ENCODE results near the gene ATF1.

ATF1 gene

DNA sequence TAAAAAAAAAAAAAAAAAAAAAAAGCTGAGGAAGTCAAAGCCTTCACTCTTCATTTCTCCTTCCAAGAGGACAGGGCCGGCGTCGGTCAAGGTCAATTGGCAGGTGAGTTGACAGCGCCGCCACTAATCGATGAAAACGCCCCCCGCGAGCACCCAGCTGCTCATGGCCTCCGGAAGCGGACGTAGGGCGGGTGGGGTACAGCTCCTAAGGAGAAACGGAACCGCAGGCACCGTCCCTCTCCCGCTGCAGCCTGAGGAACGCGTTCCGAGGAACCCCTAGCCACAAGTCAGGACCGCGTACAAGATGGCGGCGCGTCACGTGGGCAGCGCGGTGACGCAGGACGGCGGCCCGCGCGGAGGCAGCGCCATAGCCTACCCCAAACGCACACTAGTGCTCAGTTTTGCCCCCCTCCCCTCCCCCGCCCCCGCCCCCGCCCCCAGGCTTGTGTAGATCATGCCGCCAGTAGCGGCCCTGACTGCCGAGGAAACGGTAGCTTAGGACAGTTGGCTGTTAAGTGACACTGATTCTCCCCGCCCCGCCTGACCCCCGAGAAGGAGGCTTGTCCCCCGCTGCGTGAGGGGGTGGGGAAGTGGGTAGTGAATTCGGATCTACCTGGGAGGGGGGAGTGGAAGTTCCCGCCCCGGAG is at the start of gene ATF1:
TSS of gene ATF1 (plus strand) at position 463 of the 647 bp plus-strand sequence. CDS start 16,045 bp downstream, outside the sequence.
- DNase-seq (ENCODE audit: low read depth), result peak; percentile 79

DNA sequence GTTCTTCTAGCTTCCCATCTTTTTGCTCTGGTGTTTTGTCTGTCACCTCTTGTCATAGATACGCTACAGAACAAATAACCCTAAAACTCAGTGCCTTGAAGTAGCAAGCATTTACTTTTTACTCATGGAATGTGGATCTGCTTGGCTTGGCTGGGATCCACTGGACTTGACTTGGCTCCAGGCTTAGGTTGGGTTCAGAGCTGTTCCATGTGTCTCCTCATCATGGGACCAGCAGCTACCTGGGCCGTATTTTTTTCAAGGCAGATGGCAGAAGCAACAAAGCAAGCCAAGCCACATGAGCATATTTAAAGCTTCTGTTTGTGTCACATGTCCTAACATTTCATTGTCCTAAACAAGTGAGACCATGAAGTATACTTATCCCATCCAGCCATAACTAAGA is 48.7 kb upstream of the ATF1 start:
- DNase-seq (ENCODE audit: low read depth), result no peak

DNA sequence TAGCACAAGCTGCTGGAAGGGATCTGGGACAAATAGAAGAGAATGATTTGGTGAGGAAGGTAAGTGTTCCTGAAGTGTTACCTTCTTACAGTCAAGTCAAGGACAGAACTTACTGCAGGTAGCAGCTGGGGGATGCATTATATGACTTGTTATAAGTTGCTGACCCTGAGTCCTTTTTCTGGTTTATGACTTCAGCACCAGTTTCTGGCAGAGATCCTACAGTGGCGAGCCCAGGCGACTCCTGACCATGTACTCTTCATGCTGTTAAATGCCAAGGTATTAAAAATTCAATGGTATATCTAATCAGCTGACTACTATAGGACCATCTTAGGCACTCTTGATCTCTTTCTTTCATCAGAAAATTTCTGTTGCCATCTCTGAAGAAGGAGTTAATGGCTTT is 45.1 kb upstream of the ATF1 start:
- DNase-seq (ENCODE audit: low read depth), result no peak

DNA sequence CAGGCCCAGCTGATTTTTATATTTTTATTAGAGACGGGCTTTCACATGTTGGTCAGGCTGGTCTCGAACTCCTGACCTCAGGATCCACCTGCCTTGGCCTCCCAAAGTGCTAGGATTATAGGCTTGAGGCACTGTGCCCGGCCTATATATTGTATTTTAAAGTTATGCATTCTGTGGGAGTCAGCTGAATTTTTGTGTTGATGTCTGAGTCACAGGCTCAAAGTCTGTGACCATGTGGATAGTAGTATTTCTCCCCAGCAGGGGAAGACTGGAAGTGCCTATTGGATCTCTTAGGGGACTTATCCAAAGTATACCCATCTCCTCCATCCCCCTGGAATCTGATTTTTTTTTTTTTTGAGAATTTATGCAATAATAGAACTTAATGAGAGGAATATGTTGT is 43.8 kb upstream of the ATF1 start:
- peak; percentile 16 for DNase-seq (ENCODE audit: low read depth)

DNA sequence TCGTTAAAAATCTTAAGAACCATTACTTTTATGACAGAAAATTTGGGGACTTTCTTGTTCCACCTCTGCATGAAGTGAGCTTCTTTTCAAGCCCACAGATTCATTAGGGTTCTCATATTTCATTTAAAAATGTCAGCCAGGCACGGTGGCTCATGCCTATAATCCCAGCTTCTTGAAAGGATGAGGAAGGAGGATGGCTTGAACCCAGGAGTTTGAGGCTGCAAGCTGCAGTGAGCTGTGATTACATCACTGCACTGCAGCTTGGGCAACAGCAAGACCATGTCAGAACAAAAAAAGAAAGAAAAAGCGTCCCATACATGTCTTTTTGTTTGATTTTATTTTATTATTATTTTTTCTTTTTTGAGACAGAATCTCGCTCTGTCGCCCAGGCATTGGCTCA is 43.4 kb upstream of the ATF1 start:
- no peak for DNase-seq (ENCODE audit: low read depth)

DNA sequence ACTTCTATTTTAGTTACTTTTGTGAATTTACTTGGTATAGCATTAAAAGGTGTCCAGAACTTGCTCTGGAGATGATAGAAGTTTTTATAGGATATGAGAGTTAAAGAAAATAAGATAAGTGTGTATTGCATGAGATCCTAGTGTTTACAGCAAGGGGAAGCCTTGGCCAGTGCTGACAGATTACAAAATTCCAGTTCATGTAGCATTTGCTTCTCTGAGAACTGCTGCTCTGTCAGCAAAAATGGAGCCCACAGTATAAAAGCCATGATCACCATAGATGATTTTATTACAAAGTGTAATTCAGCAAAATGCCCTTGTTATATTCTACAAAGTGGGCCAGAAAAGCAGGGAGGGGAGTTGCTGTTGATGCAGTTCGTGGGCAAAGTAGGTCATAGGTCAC is 40.0 kb upstream of the ATF1 start:
- no peak for DNase-seq (ENCODE audit: low read depth)

DNA sequence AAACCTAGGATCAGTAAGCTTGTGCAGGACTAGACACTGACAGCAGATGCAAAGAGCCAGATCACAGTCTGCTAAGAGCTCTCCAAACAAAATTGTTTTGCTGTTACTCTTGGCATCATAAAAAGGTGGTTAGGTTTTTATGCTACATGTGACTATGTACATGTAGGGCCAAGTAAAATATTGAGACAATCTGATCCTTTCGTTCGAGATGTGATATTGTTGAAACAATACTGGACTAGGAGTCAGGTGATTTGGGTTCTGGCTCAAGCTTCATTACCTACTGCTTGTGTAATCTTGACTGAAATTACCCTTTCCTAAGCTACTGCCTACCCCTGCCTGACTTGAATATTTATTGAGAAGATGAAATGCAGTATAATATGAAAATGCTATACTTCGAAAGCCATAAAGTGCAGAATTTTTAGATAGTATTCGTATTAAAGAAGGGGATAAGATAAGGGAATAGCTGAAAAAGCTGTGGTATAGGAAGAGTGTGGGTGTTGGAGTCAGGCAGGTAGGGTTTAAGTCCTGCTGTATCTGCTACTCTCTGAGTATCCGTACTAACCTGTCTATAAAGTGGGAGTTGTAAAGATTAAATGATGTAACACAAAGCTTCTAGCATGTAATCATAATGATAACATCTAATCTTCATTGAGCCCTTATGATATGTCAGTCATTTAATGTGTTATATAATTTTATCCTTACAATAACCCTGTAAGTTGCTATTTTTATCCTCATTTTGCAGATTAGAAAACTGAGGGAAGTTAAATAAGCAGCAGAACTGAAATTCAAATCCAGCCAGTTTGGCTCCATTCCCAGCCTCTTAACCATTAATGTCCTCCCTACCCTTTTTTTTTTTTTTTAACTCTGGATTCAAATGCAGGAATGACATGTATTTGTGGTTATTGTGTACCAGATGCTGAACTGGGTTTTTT is 38.6 kb upstream of the ATF1 start:
- DNase-seq (ENCODE audit: low read depth), result peak; percentile 28

DNA sequence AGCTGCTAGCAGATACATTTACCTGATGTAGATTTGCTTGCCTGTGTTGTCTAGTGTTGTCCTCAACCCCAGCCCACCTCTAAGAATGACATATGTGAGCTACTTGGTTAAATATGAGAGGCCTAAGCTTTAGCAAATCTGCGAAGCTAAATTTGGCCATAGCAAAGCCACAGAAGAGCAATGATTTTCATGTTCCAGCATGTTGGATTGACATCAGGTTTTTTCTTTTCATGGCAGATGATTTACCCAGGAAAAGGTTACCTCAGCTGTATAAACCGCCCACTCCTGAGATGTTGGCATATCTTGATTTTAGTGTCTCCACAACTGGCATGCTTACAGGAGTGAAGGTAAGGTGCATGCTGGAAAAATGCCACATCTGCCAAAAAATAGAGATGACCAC is 36.4 kb upstream of the ATF1 start:
- DNase-seq (ENCODE audit: low read depth), result no peak

DNA sequence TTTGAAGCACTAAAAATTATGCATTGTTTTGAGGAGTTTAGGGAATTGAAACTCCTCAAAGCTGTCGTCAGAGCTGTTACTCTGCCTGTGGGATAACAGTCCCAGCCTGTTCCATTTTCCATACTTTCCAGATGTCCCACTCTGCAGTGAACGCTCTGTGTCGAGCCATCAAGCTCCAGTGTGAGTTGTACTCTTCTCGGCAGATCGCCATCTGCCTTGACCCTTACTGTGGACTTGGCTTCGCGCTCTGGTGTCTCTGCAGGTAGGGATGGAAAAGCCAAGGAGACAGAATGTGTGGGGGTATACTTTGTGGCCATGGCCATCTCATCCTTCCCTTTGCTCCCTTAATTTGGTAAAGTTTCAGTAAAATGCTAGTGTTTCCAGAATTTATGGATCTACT is 35.5 kb upstream of the ATF1 start:
- no peak for DNase-seq (ENCODE audit: low read depth)

DNA sequence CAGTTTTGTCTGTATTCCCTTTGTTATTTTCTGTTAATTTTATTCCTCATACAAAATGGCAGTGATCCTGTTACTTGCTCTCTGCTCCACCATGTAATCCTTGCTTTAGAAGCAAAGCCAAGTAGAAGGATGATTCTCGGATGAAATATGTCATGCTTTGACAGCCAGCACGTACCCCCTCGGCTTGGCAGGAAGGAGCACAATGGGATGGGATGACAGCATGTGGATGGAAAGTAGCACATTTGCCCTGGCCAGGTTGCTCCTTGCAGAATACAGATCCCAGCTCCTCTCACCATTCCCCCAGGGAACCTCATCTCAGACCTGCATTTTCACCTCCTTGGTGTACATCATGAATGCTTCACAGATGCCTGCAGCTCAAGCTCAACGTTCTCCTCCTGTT is 35.1 kb upstream of the ATF1 start:
- DNase-seq (ENCODE audit: low read depth), result no peak

DNA sequence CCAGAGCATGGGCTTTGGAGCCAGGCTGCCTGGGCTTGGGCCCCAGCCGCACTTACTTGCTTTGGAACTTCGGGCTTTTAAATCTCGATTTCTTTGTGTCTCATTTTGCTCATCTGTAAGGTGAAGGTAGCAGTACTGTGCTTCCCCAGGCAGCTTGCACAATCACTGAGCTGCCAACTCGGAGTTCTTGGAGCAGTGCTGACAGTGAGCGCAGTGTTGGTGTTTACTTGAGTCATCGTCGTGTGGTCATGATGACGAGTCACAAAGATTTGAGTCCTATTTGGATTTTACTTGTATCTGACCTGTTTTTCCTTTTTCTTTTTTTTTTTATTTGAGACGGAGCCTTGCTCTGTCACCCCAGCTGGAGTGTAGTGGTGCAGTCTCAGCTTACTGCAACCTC is 31.3 kb upstream of the ATF1 start:
- peak; percentile 63 for DNase-seq (ENCODE audit: low read depth)

DNA sequence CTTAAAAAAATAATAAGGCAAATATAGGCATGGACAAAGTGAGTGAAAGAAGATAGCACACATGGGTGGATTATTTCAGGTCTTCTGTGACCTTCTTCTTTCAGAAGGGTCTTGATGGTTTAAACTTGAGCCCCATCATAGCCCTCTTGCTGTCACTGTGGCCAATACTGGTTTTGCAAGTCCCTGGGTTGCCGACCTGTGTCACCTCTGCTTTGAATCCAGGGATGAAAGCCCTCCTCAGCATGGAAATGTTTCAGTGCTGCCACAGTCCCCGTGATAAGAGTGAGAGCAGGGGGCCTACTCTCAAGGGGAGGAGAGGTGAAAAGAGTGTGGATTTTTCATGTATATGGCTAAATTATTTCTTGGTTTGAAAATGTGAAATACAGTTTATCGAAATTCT is 30.2 kb upstream of the ATF1 start:
- DNase-seq (ENCODE audit: low read depth), result no peak

DNA sequence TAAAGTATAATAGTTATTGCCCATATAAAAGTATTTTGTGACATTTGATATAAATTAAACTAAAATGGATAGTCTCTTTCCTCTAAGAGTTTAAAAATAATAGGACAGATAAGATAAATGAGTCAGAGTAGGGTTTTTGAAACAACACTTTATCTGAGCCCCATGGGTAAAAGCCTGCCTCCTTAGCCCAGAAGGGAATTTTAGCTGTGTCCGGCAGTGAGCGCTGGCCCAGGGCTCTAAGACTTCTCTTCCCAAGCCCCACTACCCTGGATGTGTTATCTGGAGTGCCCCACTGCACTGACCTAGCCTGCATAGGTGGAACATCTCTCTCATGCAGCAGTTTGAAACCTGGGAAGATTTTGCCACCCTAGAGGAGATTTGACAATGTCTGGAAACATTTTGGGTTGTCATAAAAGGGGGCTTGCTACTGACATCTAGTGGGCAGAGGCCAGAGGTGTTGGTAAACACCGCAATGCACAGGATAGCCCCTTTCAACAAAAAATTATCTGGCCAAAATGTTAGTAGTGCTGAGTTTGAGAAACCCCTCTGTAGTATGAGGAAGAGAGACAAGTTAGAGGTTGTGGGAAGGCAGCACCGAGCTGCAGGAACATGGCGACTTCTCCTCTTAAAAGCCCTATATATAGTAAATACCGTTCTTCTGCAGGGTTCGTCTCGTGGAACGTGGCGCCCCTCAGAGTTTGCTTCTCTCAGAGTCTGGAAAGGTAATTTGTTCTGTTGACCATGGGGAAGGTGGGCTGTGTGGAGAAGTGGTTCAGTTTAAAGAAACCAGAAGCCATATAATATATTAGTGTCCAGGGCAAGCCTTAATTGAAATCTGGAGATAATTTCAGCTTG is 29.3 kb upstream of the ATF1 start:
- DNase-seq (ENCODE audit: low read depth), result no peak

DNA sequence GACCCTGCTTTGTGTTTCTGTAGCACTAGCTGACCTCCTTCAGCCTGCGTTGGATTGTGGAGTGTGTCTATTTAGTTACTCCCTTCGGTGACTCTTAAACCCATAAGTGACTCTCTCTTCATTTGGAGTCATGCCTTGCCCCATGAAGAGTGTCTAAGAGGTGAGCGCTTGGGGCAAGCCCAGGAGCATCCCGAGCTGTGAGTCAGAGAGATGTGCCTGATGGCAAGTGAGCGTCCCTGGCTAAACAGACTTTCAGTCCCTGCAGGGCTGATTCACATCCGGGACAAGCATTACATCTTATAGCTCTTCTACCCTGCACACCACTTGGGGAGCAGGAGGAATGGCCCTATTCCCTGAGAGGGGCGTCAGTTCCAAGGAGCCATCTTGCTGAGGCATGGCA is 24.3 kb upstream of the ATF1 start:
- DNase-seq (ENCODE audit: low read depth), result no peak

DNA sequence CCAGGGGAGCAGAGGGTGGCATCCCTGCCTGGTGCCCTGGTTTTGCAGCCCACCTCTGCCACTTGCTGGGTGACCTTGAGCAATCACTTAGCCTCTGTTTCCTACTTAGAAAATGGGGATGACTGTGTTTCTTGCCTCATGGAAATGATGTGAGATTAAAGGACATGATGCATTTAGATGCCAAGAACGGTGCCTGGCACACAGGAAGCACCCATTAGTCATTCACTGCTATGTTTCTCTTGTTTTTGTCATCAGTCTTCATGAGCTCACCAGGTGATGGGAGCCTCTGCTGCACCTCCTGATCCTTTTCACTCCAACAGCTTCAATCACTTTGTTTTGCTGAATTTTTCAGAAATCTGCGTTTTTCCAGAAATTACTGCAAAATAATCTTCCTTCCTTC is 23.6 kb upstream of the ATF1 start:
- no peak for DNase-seq (ENCODE audit: low read depth)

DNA sequence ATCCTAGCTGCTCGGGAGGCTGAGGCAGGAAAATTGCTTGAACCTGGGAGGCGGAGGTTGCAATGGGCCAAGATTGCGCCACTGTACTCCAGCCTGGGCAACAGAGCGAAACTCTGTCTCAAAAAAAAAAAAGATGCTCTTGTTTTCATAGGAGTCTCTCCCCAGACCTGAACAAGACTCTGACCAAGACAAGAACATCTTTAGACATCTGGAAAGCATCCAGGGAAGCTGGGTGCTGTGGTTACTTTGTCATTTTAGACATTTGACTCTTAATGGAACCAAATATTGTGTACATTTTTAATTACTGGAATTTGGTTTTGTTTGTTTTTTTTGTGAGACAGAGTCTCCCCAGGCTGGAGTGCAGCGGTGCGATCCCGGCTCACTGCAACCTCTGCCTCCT is 21.1 kb upstream of the ATF1 start:
- DNase-seq (ENCODE audit: low read depth), result no peak

DNA sequence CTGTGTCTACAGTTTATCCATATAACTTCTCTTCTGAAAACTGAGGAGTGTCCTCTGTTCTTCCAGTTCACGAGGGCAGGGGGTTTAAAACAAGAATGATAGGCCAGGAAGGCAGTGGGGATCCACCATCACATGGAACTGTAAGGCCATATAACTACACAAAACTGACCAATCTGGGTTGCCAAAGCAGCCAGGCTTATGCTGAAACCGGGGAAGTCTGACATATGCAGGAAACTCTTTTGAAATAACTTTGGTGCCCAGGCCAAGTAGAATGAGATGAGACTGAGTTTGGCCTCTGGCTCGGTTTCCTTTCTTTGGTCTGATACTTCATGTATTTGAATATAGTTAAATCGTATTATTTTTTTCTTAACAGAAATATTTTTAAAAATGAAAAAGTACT is 18.0 kb upstream of the ATF1 start:
- DNase-seq (ENCODE audit: low read depth), result no peak

DNA sequence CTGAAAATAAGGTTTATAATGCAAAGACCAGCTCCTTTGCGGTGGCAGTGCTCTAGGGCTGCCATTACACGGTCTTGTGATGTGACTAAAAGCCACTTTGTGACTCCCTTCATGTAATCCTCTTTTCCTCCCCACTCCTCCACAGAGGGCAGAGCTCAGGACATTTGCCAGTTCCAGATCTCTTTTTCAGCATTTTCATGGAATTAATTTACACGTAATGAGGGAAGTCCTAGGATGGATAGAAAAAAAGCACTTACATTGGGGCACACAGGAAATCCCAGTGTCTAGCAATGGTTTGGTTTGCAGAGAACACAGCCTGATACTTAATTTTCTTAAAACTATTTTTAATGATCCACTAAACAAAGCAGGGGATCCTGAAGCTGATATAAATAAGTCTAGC is 17.5 kb upstream of the ATF1 start:
- no peak for DNase-seq (ENCODE audit: low read depth)

DNA sequence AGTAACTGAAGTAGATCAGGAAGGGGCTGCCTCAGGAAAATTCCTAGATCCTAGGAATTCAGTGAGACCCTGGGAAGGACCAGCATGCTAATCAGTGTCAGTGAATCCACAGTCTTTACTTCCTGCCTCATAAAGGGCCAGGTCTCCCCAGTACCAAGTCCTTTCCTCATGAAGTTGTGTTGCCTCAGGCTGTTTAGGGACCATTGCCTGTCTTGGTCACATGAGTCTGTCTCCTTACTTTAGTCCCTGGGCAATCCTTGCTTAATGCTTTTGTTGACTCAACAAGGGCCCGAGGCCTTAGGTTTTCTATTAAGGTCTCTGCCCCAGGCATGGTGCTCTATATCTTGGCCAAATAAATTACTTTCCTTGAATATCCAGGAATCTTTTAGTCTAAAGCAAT is 16.1 kb upstream of the ATF1 start:
- DNase-seq (ENCODE audit: low read depth), result no peak

DNA sequence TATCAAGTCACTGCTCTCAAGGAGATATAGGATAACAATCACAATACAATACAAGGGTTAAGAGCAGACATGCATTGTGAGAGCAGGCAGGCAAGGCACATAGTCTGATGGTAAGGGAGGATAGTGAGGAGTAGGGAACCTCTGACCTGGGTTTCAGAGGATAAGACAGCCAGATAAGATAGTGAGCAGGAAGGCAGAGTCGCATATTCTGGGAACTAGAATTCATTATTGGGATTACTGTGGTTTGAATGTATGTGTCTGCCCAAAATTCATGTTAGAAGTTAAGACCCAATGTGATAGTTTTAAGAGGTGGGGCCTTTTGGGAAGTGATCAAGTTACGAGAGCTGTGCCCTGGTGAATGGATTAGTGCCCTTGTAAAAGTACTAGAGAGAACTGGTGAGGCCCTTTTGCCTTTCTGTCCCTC is 14.4 kb upstream of the ATF1 start:
- DNase-seq (ENCODE audit: low read depth), result no peak

DNA sequence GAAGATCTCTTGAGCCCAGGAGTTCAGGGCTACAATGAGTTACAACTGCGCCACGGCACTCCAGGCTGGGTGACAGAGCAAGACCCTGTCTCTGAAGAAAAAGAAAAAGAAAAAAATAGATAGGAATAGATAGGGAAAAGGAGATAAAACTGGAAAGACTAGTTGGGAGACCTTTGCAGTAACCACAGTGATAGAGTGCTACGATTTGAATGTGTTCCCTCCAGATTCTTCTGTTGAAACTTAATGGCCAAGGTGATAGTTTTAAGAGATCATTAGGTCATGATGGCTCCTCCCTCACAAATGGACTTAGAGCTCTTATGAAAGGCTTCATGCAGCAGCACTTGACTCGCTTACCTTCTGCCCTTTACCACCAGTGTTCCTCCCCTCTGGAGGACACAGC is 13.5 kb upstream of the ATF1 start:
- DNase-seq (ENCODE audit: low read depth), result no peak

DNA sequence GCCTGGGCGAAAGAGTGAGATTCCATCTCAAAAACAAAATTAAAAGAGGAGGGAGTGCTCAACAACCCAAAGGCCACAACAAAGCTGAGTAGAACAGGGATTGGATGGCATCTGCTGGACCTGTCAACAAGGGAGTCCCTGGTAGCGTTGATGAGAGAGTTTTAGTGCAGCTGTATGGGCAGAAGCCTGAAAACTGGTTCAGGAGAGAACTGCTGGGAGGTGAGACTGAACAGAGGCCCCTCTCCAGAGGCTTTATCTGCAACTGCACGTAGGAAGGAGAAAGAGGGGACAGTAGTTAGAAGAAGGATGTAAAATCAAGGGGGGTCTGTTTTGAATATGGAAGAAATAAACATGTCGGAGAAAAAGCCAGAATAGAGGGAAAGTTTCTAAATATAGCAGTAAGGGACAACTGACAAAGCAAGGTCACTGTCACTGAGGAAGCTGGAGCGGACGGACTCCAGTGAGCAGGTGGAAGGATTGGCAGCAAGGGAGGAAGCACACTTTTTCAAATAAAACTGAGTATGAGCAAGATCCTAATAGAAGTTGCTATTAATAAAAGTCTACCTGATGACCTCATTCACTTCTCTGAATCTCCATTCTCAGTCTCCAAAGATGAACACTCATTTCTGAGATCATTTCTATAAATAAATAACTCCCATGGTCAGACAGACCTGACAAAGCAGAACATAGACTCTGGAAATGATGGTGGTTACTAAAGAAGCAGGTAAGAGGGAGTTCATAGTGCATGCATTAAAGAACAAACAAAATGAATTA is 11.8 kb upstream of the ATF1 start:
- DNase-seq (ENCODE audit: low read depth), result no peak

All from stromal cell of bone marrow (primary cell).